ENCODE results near the gene RBL2.

The RBL2 gene

GRCh38 chr16:53494636-53495035 is 60.4 kb downstream of the RBL2 start:
- H3K9me3 ChIP-seq (ENCODE audit: severe bottlenecking): no peaks in the 10 kb centered on the region
- DNase-seq (ENCODE audit: low spot score) (no peak), ATAC-seq (ENCODE audit: low read depth) (no peak)
- no peaks in the 10 kb centered on the region for H3K27me3 ChIP-seq (ENCODE audit: insufficient read depth, poor library complexity, severe bottlenecking)
- peaks cover 73% of the 10 kb centered on the region for H3K36me3 ChIP-seq (ENCODE audit: low read depth)
- TF ChIP-seq CTCF (IDR thresholded peaks at IDR 0.05; ENCODE audit: poor library complexity, severe bottlenecking): no peak
- H3K4me1 ChIP-seq (ENCODE audit: insufficient read depth, poor library complexity, severe bottlenecking): no peaks in the 10 kb centered on the region
- no peak overlapping the region for H3K4me3 ChIP-seq (ENCODE audit: severe bottlenecking)
- no peak overlapping the region for H3K27ac ChIP-seq (ENCODE audit: poor library complexity, severe bottlenecking)

GRCh38 chr16:53495325-53495724 is 61.1 kb downstream of the RBL2 start:
- H3K36me3 ChIP-seq (ENCODE audit: low read depth): peaks cover 66% of the 10 kb centered on the region

GRCh38 chr16:53498984-53499383 is 64.7 kb downstream of the RBL2 start:
- no peak for ATAC-seq (ENCODE audit: low read depth)
- DNase-seq (ENCODE audit: low spot score): no peak
- Histone ChIP-seq H3K36me3 (ENCODE audit: low read depth) (peaks cover 31% of the 10 kb centered on the region), H3K4me1 (ENCODE audit: insufficient read depth, poor library complexity, severe bottlenecking) (peaks cover 12% of the 10 kb centered on the region), H3K27me3 (ENCODE audit: insufficient read depth, poor library complexity, severe bottlenecking) (no peaks in the 10 kb centered on the region), H3K9me3 (ENCODE audit: severe bottlenecking) (no peaks in the 10 kb centered on the region), H3K4me3 (ENCODE audit: severe bottlenecking) (no peak overlapping the region), H3K27ac (ENCODE audit: poor library complexity, severe bottlenecking) (no peak overlapping the region)
- TF ChIP-seq CTCF (IDR thresholded peaks at IDR 0.05; ENCODE audit: poor library complexity, severe bottlenecking): no peak

More at GRCh38 chr16:53495325-53495724, 61.1 kb downstream of the RBL2 start:
- Histone ChIP-seq H3K4me3 (ENCODE audit: severe bottlenecking) (no peak overlapping the region), H3K4me1 (ENCODE audit: insufficient read depth, poor library complexity, severe bottlenecking) (no peaks in the 10 kb centered on the region), H3K27me3 (ENCODE audit: insufficient read depth, poor library complexity, severe bottlenecking) (no peaks in the 10 kb centered on the region), H3K9me3 (ENCODE audit: severe bottlenecking) (no peaks in the 10 kb centered on the region), H3K27ac (ENCODE audit: poor library complexity, severe bottlenecking) (no peak overlapping the region)
- no peak for ATAC-seq (ENCODE audit: low read depth)
- no peak for TF ChIP-seq CTCF (IDR thresholded peaks at IDR 0.05; ENCODE audit: poor library complexity, severe bottlenecking)
- no peak for DNase-seq (ENCODE audit: low spot score)

- Histone ChIP-seq H3K27ac (ENCODE audit: poor library complexity, severe bottlenecking) (no peak overlapping the region), H3K4me1 (ENCODE audit: insufficient read depth, poor library complexity, severe bottlenecking) (peaks cover 18% of the 10 kb centered on the region), H3K4me3 (ENCODE audit: severe bottlenecking) (no peak overlapping the region), H3K9me3 (ENCODE audit: severe bottlenecking) (no peaks in the 10 kb centered on the region), H3K36me3 (ENCODE audit: low read depth) (peaks cover 8% of the 10 kb centered on the region), H3K27me3 (ENCODE audit: insufficient read depth, poor library complexity, severe bottlenecking) (no peaks in the 10 kb centered on the region)
- TF ChIP-seq CTCF (IDR thresholded peaks at IDR 0.05; ENCODE audit: poor library complexity, severe bottlenecking): no peak
- no peak for ATAC-seq (ENCODE audit: low read depth)
- no peak for DNase-seq (ENCODE audit: low spot score)
These were observed 67.1 kb downstream of the RBL2 start for GRCh38 chr16:53501216-53501859.
